GM19025 (cell line): ENCODE data around the gene B4GALNT3.

Source experiments
- ATAC-seq: cut with Tn5 transposase; IDR thresholded peaks from one replicate; pipeline ENCODE4 v1.9.1; 2021; ENCODE audit warnings: mild to moderate bottlenecking, low read depth, moderate library complexity; ENCODE audit not compliant: unreplicated experiment

Gene B4GALNT3

GRCh38 chr12:536751-537245, 77.1 kb downstream of the B4GALNT3 start:
- no peak for ATAC-seq

- no peak for ATAC-seq
Observed at GRCh38 chr12:537772-538171, 78.0 kb downstream of the B4GALNT3 start.

- ATAC-seq = no peak
Observed at GRCh38 chr12:538731-539539, 79.2 kb downstream of the B4GALNT3 start.

- ATAC-seq = no peak
Observed at GRCh38 chr12:539540-540310, 80.0 kb downstream of the B4GALNT3 start.

- no peak for ATAC-seq
Observed at GRCh38 chr12:541676-542324, 82.1 kb downstream of the B4GALNT3 start.

- no peak for ATAC-seq
Observed at GRCh38 chr12:542395-543113, 82.8 kb downstream of the B4GALNT3 start.

GRCh38 chr12:543114-543451, 83.3 kb downstream of the B4GALNT3 start:
- no peak for ATAC-seq

- ATAC-seq = no peak
Observed at GRCh38 chr12:544142-544541, 84.4 kb downstream of the B4GALNT3 start.

- no peak for ATAC-seq
Observed at GRCh38 chr12:544941-545635, 85.3 kb downstream of the B4GALNT3 start.

GRCh38 chr12:545835-546234, 86.1 kb downstream of the B4GALNT3 start:
- ATAC-seq = no peak

GRCh38 chr12:546265-546919, 86.7 kb downstream of the B4GALNT3 start:
- no peak for ATAC-seq

GRCh38 chr12:546920-547845, 87.4 kb downstream of the B4GALNT3 start:
- ATAC-seq = no peak

- ATAC-seq = no peak
Observed at GRCh38 chr12:547883-548470, 88.2 kb downstream of the B4GALNT3 start.

- ATAC-seq = no peak
Observed at GRCh38 chr12:549476-550082, 89.8 kb downstream of the B4GALNT3 start.

- no peak for ATAC-seq
Observed at GRCh38 chr12:550473-551260, 90.9 kb downstream of the B4GALNT3 start.

- ATAC-seq = no peak
Observed at GRCh38 chr12:552466-552865, 92.7 kb downstream of the B4GALNT3 start.
